Omental fat pad (tissue), 4 donors: ENCODE results near the gene KIRREL1. TPM values are rescaled to one million over a fixed set of nuclear protein-coding genes. Genes with fewer than 3 reads are reported as not detected.

Experiments used
- ATAC-seq: fragments of 150-250 bp; one replicate; pipeline ENCODE4 v1.9.1; 2016; ENCODE audit warnings: mild to moderate bottlenecking, moderate library complexity; ENCODE audit not compliant: low FRiP score
- DNase-seq: peaks from one replicate; pipeline ENCODE4 v3.0.0-alpha.2; 2019; ENCODE audit warnings: low spot score
- CTCF ChIP-seq, 3 donors: fragments of 450-650 bp; IDR thresholded peaks; one replicate each; pipeline ENCODE4 v1.5.1; 2016 to 2017; ENCODE audit warnings: antibody characterized with exemption in 3 of 3, mild to moderate bottlenecking in 3 of 3, moderate library complexity in 2 of 3
- total RNA-seq, 4 donors: library from RNA; depleted of rRNA; stranded (reverse); fragments of >200 nt; gene quantifications; one replicate each; pipeline ENCODE4 v1.1.0, GENCODE V29; 2016

Gene KIRREL1
- total RNA-seq, 4 donors from 2014 or later, result 47.2 to 81.6 (median 61.6) TPM

DNA sequence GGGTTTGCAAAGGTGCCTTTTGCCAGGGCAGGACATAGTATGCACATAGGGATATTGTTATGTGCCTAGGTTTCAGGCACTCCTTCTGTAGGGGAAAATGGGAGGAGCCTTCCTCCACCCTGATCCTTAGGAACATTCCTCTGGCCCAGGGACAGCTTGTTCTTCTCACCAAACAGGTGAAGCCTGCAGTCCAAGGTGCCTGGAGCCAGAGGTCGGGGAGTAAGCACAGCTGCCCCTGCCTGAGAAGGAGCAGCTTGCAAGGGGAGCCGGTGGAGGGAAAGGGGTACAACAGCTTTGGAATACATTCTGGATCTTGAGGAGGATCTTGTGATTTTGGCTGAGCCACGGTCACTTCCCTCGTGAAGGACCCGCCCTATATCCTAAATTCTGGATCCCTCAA, 104.8 kb downstream of the KIRREL1 start:
- ATAC-seq (no peak), DNase-seq (no peak)
- TF ChIP-seq CTCF (IDR thresholded peaks at IDR 0.05), result no peak

GRCh38 chr1:158099185-158099584, 105.7 kb downstream of the KIRREL1 start:
- no peak for ATAC-seq
- DNase-seq, result no peak
- no peak for TF ChIP-seq CTCF (IDR thresholded peaks at IDR 0.05)

DNA sequence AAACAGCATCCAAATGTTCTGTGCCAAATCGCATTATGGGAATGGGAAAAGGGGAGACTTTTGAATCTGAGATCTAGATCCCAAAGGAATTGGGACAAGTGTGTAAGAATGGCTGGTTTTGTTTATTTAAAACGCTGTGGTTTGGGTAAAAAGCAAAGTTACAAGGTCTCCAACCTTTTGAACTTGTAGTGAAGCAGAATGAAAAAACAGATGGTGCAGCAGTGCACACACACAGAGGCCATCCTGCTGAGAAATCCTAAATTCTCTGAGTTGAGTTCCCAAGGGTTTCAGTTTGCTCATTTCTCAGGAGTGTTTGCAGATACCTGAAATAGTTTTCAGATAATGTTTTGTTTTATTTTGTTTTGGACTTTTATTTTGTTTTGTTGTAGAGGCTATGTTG, 107.1 kb downstream of the KIRREL1 start:
- DNase-seq (no peak), ATAC-seq (no peak)
- TF ChIP-seq CTCF (IDR thresholded peaks at IDR 0.05), result no peak

DNA sequence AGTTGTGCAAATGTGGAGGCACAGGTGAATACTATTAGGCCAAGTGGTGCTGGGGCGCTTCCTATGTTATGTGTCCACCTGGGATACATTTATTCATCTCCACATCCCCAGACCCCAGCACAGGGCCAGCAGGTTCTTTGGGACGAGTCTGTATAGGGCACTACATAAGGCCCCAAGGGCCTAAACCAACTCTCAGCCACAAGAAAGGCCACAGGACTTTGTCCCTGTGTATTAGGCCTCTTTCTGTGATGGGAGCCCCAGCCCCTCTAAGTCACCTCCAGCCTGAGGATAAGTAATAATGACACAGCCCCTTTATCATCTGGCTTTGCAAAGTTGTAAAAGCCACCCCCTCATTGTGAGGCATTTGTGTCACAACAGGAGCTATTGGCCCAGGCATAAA, 108.0 kb downstream of the KIRREL1 start:
- no peak for TF ChIP-seq CTCF (IDR thresholded peaks at IDR 0.05)
- ATAC-seq (peak; percentile 11), DNase-seq (no peak)

DNA sequence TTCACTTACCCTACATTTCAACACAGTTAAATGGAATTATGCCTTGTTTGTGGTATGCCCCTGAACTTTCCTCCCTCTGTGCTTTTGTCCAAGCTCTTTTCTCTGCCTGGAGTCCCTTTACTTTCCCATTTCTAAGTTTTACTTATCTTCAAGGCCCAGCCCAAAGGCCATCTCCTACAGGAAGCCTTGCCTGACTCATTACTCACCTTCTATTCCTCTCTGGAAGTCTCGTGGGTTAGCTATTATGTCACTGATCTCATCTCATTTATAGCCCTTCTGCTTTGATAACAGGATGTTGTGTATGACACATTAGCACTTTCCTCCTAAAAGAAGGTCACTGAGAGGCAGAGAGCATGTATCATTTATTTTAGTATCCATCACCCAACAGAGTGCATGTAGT, 108.5 kb downstream of the KIRREL1 start:
- ATAC-seq (peak; percentile 74), DNase-seq (no peak)
- no peak for TF ChIP-seq CTCF (IDR thresholded peaks at IDR 0.05)

- no peak for ATAC-seq
- TF ChIP-seq CTCF (IDR thresholded peaks at IDR 0.05), result no peak
- no peak for DNase-seq
These were observed 109.6 kb downstream of the KIRREL1 start for GRCh38 chr1:158102881-158103674.

GRCh38 chr1:158103861-158104522, 110.5 kb downstream of the KIRREL1 start:
- DNase-seq, result no peak
- no peak for TF ChIP-seq CTCF (IDR thresholded peaks at IDR 0.05)
- no peak for ATAC-seq
